ENCODE data around the gene MAB21L4.

MAB21L4 gene

GRCh38 chr2:240895656-240896388 lies at the start of gene MAB21L4:
TSS of gene MAB21L4 (minus strand) at chr2:240896156. CDS start at chr2:240895997, 159 bp downstream.
- TF ChIP-seq MAX (IDR thresholded peaks at IDR 0.05; ENCODE audit: low read depth, low read length) (no peak), CTCF (IDR thresholded peaks at IDR 0.05; ENCODE audit: low read depth, low read length) (no peak), MYC (IDR thresholded peaks at IDR 0.05; ENCODE audit: low read depth, low read length) (no peak), POLR2A (IDR thresholded peaks at IDR 0.05; ENCODE audit: extremely low read depth, insufficient read length) (no peak)
- no peak within 1 kb of the TSS for H3K4me3 ChIP-seq (ENCODE audit: low read depth, low read length)
- no peak for DNase-seq (ENCODE audit: low read depth)

GRCh38 chr2:240936106-240936505 lies 40.1 kb upstream of the MAB21L4 start:
- DNase-seq (ENCODE audit: low read depth), result no peak
- no peak overlapping the region for H3K4me3 ChIP-seq (ENCODE audit: low read depth, low read length)
- no peak for TF ChIP-seq MYC (IDR thresholded peaks at IDR 0.05; ENCODE audit: low read depth, low read length)
- no peak for TF ChIP-seq CTCF (IDR thresholded peaks at IDR 0.05; ENCODE audit: low read depth, low read length)
- TF ChIP-seq POLR2A (IDR thresholded peaks at IDR 0.05; ENCODE audit: extremely low read depth, insufficient read length), result no peak
- no peak for TF ChIP-seq MAX (IDR thresholded peaks at IDR 0.05; ENCODE audit: low read depth, low read length)

- TF ChIP-seq POLR2A (IDR thresholded peaks at IDR 0.05; ENCODE audit: extremely low read depth, insufficient read length), result no peak
- no peak for TF ChIP-seq MYC (IDR thresholded peaks at IDR 0.05; ENCODE audit: low read depth, low read length)
- no peak for TF ChIP-seq MAX (IDR thresholded peaks at IDR 0.05; ENCODE audit: low read depth, low read length)
- no peak for TF ChIP-seq CTCF (IDR thresholded peaks at IDR 0.05; ENCODE audit: low read depth, low read length)
- no peak overlapping the region for H3K4me3 ChIP-seq (ENCODE audit: low read depth, low read length)
- DNase-seq (ENCODE audit: low read depth), result no peak
Measured at GRCh38 chr2:240935103-240935876, 39.3 kb upstream of the MAB21L4 start.

GRCh38 chr2:240934701-240935102 lies 38.7 kb upstream of the MAB21L4 start:
- no peak overlapping the region for H3K4me3 ChIP-seq (ENCODE audit: low read depth, low read length)
- DNase-seq (ENCODE audit: low read depth), result no peak
- TF ChIP-seq CTCF (IDR thresholded peaks at IDR 0.05; ENCODE audit: low read depth, low read length), result no peak
- no peak for TF ChIP-seq MAX (IDR thresholded peaks at IDR 0.05; ENCODE audit: low read depth, low read length)
- TF ChIP-seq POLR2A (IDR thresholded peaks at IDR 0.05; ENCODE audit: extremely low read depth, insufficient read length), result no peak
- TF ChIP-seq MYC (IDR thresholded peaks at IDR 0.05; ENCODE audit: low read depth, low read length), result no peak

- H3K4me3 ChIP-seq (ENCODE audit: low read depth, low read length), result no peak overlapping the region
- no peak for DNase-seq (ENCODE audit: low read depth)
- TF ChIP-seq CTCF (IDR thresholded peaks at IDR 0.05; ENCODE audit: low read depth, low read length), result no peak
Measured at GRCh38 chr2:240933966-240934700, 38.2 kb upstream of the MAB21L4 start.
